Uterus (tissue), 2 donors: ENCODE results near the gene HCN4.

Experiments used
- CTCF ChIP-seq, 4 experiments: fragments of 200-600 bp in 2 of 4; fragments of 450-650 bp in 2 of 4; sonication (generic) in 2 of 4; IDR thresholded peaks; one replicate each; pipeline ENCODE4 v1.5.1; 2016 to 2019; ENCODE audit warnings: antibody characterized with exemption in 4 of 4, mild to moderate bottlenecking in 2 of 4, moderate library complexity in 1 of 4
- POLR2A ChIP-seq, 2 donors: fragments of 450-650 bp; IDR thresholded peaks; one replicate each; pipeline ENCODE4 v1.6.1; 2016; ENCODE audit warnings: antibody characterized with exemption in 2 of 2, mild to moderate bottlenecking in 1 of 2, moderate library complexity in 1 of 2

DNA sequence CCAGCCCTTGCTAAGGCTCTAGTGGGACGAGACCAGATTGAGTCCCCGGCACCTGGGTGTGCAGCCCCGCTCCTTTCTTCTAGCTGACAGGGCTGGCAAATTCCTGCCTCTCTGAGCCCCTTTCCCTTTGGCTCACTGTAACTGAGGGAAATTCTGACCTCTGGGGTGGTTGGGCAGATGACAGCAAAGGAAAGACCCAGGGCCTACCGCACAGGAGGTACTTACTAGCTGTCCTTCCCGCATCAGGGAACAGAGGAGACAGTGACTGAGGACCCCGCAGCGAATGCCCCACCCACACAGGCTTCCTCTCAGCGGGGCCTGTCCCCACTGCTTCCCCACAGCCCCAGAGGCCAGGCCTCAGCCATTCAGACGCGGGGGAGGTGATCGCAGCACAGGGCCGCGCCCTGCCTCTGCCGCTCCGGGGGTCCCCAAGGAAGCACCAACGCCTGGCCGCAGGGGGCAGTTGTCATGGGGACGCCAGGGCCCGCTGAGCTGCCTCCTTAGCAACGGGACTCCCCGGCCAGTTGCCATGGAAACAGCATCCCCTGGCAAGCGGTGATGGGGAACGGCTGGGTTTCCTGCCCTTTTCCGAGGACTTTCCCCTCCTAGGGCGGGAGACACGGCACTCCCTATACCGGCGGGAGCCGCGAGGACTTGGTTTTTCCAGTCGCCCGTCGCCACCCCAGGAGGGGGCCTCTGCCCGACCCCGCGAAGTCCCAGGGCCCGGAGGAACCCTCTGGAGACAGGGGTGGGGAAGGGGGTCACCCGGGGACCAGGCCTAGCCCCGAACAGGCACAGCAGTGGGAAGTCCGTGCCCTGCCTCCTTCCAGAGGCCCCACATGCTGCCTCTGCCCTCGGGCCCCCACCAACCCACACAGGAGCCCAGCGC lies 50.1 kb downstream of the HCN4 start:
- TF ChIP-seq POLR2A (IDR thresholded peaks at IDR 0.05) (no peak), CTCF (IDR thresholded peaks at IDR 0.05) (no peak)
